ENCODE results near the gene USP34.
"Not testable (repeated sequence)": the region's sequence is repeated elsewhere in the genome, so short reads cannot be mapped to it uniquely, and the experiment has no call there.

Gene USP34

DNA sequence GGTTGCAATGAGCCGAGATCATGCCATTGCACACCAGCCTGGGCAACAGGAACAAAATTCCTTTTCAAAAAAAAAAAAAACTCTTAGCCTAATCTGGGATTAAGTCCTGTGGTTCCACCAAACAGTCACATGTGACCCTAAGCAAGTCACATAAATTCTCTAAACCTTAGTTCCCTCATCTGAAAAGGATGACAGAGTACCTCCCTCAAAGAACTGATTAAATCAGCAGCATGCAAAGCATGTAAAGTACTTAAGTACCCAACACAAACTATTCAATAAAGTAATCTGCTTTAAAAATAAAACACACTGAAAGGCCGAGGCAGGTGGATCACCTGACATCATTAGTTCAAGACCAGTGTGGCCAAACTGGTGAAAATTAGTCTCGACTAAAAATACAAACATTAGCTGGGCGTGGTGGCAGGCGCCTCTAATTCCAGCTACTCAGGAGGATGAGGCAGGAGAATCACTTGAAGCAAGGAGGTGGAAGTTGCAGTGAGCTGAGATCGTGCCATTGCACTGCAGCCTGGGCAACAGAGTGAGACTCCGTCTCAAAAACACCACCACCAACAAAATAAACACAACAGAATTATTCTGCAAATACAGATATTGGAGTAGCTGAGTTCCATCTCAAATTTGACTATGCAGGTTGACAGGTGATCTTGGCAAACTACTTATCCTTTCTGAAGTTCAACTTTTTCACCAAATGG lies 7.0 kb downstream of the USP34 start:
- no peak for DNase-seq (ENCODE audit: low spot score)

DNA sequence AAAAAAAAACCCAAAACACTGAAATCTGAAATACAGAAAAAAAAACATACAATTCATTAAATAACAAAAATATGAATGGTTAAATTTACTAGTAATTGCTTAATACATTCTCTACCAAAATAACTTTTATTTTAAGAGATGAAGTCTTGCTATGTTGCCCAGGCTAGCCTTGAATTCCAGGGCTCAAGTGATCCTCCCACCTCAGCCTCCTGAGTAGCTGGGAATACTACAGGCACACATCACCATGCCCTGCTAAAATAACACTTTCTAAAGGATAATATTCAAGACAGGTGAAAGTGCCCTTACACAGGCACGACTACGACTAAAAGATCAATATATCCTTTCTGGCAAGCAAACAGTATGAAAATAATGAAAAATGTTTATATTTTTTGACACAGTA lies 9.5 kb downstream of the USP34 start:
- no peak for DNase-seq (ENCODE audit: low spot score)

DNA sequence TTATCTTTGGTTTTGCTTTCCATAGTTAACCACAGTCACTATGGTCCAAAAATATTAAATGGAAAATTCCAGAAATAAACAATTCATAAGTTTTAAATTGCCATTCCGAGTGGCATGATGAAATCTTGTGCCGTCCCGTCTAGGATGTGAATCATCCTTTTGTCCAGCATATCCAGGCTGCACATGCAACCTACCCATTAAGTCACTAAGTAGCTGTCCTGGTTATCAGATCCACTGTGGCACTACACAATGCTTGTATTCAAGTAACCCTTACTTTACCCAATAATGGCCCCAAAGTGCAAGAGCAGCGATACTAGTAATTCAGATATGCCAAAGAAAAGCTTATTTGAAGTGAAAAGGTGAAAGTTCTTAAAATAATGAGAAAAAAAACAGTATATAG lies 10.7 kb downstream of the USP34 start:
- no peak for DNase-seq (ENCODE audit: low spot score)

DNA sequence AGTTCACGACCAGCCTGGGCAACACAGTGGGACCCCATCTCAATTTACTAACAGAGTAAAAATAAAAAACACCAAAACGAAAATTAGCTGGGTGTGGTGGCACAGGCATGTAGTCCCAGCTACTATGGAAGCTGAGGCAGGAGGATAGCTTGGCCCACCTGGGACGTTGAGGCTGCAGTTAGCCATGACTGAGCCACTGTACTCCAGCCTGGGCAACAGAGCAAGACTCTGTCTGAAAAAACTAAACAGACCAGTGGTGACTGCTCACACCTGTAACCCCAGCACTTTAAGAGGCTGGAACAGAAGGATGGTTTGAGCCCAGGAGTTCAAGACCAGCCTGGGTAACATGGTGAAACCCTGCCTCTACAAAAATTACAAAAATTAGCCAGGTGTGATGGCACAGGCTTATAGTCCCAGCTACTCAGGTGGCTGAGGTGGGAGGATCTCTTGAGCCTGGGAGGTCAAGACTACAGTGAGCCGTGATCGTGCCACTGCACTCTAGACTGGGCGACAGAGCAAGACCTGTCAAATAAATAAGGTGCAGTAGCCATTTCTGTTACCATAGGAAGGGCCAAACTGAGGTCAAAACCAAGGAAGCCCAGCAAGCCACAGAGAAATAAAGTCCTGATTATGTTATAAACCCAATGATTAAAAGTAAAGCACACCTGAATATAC lies 14.0 kb downstream of the USP34 start:
- DNase-seq (ENCODE audit: low spot score) = no peak

DNA sequence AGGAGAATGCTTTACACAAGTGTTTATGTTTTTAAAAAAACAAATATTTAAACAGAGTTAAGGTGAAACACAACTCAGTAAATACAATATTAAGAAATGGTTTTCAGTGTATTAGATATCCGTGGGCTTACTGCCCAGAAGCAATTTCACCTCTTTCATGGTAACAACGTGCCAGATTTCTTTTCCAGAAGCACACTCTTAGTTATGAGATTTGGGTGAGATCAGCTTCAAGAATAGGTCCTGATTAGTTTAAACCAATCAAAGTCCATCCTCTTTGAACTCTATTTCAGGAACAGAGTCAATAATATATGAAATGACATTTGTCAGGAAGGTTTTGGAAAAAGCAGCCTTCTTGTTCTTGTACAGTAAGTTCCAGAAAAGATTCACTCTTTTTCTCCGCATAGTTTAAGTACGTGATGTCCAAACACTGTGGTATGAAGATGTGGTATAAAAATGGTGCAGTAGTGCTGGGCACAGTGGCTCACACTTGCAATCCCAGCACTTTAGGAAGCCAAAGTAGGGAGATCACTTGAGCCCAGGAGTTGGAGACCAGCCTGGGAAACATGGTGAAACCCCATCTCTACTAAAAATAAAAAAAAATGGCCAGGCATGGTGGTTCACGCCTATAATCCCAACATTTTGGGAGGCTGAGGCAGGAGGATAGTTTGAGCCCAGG lies 14.7 kb downstream of the USP34 start:
- no peak for DNase-seq (ENCODE audit: low spot score)

DNA sequence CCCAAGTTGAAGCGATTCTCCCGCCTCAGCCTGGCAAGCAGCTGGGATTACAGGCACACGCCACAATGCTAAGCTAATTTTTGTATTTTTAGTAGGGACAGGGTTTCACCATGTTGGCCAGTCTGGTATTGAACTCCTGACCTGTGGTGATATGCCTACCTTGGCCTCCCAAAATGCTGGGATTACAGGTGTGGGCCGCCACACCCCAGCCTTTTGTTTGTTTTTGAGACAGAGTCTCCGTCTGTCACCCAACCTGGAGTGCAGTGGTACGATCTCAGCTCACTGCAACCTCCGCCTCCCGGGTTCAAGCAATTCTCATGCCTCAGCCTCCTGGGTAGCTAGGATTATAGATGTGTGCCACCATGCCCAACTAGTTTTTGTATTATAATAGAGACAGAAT lies 15.9 kb downstream of the USP34 start:
- DNase-seq (ENCODE audit: low spot score) = not testable (repeated sequence)

DNA sequence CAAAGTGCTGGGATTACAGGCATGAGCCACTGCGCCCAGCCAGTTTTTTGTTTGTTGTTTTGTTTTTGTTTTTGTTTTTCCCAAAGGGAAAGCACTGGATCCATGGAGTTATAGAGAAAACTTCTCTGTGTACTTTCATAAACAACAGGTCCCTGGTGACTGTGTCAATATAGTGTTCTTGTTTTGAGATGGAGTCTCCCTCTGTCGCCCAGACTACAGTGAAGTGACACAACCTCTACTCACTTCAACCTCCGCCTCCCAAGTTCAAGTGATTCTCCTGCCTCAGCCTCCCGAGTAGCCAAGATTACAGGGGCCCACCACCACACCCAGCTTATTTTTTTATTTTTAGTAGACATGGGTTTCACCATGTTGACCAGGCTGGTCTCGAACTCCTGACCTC lies 16.5 kb downstream of the USP34 start:
- DNase-seq (ENCODE audit: low spot score) = no peak

DNA sequence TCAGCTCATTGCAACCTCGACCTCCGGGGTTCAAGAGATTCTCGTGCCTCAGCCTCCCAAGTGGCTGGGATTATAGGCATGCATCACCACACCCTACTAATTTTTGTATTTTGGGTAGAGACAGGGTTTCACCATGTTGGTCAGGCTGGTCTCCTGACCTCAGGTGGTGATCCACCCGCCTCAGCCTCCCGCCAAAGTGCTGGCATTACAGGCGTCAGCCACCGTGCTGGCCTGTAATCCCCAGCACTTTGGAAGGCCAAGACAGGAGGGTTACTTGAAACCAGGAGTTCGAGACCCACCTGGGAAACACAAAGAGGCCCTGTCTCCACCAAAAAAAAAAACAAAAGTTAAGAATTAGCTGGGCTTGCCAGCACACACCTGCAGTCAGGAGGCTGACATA lies 18.5 kb downstream of the USP34 start:
- no peak for DNase-seq (ENCODE audit: low spot score)

DNA sequence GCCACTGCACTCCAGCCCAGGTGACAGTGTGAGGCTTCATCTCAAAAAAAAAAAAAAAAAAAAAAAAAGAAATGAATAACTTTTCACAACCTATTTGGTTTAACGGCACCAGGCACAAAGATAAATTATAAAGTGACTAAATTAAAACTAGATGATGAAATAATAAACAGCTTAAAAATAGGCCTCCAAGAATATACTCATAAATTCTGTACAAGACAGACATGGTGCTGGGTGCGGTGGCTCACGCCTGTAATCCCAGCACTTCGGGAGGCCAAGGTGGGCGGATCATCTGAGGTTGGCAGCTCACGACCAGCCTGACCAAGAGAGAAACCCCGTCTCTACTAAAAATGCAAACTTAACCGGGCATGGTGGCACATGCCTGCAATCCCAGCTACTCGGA lies 19.7 kb downstream of the USP34 start:
- no peak for DNase-seq (ENCODE audit: low spot score)

DNA sequence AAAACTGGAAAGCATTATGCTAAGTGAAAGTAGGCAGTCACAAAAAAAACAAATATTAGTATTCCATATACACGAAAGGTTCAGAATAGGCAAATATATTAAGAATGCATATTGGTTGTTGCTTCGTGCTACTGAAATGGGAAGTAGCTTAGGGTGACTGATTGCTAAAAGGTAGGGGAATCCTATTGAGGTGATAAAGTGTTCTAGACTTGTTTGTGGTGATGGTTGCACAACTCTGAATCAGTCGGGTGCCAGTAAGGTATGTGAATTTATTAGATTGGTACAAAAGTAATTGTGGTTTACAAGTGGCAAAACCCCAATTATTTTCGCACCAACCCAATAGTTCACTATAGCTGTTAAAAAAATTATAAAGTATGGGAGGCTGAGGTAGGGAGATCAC lies 20.7 kb downstream of the USP34 start:
- DNase-seq (ENCODE audit: low spot score) = no peak

DNA sequence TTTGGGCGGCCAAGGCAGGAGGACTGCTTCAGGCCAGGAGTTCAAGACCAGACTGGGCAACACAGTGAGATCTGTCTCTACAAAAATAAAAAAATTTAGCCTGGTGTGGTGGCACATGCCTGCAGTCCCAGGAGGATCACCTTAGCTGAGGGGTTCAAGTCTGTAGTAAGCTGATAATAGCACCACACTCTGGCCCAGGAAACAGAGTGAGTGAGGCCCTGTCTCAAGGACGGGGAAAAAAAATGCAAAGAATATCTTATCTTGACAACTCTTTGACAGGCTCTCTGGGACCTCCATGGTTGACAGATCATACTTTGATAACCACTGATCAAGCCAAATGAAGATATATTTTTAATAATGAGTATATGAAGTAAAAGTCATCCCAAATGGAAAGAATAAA lies 22.7 kb downstream of the USP34 start:
- no peak for DNase-seq (ENCODE audit: low spot score)

DNA sequence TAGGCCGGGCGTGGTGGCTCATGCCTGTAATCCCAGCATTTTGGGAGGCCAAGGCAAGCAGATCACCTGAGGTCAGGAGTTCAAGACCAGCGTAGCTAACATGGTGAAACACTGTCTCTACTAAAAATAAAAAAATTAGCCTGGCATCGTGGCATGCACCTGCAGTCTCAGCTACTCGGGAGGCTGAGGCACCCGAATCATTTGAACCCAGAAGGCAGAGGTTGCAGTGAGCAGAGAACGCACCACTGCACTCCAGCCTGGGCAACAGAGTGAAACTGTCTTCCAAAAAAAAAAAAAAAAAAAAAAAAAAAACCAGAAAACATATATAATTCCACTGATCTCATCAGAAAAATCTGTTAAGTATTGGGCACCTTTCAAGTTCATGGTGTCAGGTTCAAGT lies 23.9 kb downstream of the USP34 start:
- DNase-seq (ENCODE audit: low spot score) = not testable (repeated sequence)

DNA sequence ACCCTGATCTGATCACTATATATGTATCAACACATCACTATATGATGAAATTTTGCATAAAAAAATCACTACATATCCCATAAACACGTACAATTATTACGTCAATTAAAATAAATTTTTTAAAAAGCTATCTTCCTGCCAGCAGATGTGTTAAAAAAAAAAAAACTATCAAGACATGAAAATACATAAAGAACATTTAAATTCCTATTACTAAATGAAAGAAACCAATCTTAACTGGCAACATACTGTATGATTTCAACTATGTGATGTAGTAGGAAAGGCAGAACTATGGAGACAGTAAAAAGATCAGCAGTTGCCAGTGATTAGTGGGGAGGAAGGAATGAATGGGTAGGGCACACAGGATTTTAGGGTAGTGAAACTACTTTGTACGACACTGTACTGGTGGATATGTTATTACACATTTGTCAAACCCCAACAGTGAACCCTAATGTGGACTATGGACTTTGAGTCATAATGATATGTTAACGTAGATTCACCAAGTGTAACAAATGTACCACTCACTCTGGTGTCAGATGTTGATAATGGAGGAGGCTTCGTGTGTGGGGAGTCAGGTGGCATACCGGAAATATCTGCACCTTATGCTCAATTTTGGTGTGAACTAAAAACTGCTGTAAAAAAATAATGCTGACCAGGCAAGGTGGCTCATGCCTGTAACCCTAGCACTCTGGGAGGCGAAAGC lies 27.4 kb downstream of the USP34 start:
- DNase-seq (ENCODE audit: low spot score) = no peak

DNA sequence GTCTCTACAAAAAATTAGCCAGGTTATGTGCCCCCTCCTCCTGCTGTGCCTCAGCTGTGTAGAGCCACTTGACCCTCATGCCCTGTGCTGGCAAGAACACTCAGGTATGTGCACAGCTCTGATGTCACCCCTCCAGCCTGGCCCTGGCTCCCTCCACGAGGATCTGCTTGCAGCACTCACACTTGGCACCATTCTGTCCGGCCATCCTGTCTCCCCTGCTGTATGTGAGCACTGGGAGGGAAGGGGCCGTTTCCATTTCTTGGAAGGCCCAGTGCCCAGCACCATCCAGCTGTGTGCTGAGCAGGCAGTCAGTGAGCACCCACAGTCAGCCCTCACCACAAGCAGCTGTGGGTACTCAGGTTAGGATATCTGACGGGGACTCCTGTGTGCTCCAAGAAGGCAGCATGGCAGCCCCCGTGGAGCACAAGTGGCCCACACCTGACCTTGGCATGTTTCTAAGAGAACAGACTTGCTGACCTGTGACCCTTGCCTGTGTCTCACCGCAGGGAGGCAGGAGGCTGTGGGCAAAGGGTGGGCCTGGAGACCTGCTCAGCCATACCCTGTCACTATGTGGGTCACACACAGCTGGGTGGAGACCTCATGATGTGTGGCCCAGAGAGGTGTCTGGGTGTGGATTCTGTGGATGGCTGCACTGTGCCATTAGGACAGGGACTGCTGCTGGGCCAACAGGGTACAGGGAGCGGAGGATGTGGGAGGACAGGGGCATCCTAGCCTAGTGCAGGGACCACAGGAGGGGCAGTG lies 31.5 kb downstream of the USP34 start:
- DNase-seq (ENCODE audit: low spot score) = no peak

DNA sequence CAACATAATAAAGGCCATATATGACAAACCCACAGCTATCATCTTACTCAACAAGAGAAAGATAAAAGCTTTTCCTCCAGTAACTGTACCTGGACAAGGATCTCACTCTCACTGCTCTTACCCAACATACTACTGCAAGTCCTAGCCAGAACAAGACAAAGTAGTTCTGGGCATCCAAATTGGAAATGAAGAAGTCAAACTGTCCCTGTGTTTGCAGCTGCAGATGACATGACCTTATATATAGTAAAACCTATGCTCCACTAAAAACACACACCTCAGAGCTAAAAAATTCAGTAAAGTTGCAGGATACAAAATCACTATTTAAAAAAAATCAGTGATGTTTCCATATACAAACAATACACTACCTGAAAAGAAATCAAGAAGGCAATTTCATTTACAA lies 32.2 kb downstream of the USP34 start:
- DNase-seq (ENCODE audit: low spot score) = no peak

DNA sequence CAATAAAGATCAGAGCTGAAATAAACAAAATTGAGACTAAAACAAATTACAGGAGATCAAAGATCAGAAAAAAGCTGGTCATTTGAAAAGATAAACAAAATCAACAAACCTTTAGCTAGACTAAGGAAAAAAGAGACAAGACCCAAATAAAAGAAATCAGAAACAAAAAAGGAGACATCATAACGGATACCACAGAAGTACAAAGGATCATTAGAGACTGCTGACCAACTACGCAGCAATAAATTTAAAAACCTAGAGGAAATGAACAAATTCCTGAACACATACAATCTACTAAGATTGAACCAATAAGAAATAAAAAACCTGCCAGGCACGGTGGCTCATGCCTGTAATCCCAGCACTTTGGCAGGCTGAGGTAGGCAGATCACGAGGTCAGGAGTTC lies 33.7 kb downstream of the USP34 start:
- no peak for DNase-seq (ENCODE audit: low spot score)

DNA sequence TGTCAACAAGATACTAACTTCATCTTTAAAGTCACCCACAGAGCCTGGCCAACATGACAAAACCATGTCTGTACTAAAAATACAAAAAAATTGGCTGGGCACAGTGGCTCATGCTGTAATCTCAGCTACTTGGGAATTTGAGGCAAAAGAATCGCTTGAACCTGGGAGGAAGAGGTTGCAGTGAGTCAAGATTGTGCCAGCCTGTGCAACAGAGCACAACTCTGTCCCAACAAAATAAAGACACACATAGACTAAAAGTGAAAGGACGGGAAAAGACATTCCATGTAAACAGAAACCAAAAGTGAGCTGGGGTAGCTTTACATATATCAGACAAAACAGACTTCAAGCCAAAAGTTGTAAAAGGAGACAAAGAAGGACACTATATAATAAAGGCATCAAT lies 34.8 kb downstream of the USP34 start:
- DNase-seq (ENCODE audit: low spot score) = no peak

DNA sequence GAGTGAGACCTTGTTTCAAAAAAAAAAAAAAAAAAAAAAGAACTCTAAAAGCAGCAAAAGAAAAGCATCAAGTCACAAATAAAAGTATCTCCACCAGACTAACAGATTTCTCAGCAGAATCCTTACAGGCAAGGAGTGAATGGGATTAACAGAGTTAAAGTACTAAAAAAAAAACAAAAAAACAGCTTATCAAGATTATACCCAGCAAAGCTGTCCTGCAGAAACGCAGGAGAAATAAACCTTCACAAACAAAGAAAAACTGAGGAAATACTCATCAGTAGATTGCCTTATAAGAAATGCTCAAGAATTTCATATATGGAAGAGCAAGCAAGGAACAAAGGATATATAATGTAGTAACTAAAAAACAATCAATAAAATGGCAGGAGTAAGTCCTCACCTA lies 35.6 kb downstream of the USP34 start:
- no peak for DNase-seq (ENCODE audit: low spot score)

DNA sequence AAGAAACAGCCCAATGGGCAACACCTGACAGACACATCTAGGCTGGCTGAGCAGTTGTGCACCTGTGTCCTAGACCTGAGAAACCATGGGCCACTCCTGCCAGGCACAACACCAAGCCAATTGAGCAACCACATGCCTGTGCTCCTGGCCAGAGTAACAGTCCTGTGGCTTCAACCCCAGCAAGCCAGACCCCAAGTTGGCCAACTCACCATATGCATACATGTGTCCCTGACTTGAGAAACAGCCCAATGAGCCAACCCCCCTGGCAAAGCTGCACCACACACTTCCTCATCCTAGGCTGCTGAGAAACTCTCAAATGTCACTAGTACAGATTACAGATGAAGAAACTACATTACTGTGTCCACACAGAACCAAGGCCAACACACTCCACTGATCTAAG lies 36.6 kb downstream of the USP34 start:
- no peak for DNase-seq (ENCODE audit: low spot score)

DNA sequence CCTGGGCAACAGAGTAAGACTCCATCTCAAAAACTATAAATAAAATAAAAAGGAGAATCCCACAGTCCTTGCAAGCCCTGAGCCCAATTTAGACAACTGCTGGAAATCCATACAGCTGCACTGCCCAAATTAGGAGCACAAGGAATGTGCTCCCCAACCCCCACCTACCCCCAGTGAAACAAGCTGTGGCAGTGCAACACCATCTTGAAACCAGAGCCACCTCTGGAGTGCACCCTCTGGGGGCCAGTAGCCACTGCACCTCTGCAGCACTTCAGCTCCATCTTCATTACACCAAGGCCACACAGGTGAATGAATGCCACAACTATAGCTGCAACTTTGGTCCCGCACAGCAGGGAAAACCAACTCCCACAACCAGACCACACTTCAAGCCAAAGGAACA lies 37.3 kb downstream of the USP34 start:
- no peak for DNase-seq (ENCODE audit: low spot score)

DNA sequence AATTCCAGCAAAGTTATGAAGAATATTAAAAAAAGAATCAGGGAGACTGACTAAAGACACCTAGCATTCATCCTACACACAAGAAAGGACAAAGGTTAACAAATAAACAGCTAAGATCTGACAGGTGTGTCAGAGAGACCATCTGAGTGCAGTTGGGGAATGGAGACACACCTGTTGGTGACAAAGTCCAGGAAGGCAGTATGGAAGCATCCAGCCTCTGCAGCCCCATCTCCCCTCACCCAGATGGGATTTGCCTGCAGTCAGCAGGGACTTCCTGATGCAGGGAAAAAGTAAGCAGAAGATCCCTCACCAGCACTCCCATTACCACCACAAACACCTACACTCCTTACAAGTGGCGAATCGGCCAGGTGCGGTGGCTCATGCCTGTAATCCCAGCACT lies 37.9 kb downstream of the USP34 start:
- DNase-seq (ENCODE audit: low spot score) = no peak

DNA sequence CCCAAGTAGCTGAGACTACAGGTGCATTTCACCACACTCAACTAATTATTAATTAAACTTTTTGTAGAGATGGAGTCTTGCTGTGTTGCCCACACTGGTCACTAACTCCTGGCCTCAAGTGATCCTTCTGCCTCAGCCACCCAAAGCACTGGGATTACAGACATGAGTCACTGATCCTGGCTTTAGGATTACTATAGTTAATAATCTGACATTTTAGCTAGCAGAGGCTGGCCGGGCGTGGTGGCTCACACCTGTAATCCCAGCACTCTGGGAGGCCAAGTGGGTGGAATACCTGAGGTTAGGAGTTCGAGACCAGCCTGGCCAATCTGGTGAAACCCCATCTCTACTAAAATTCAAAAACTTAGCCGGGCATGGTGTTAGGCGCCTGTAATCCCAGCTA lies 39.5 kb downstream of the USP34 start:
- no peak for DNase-seq (ENCODE audit: low spot score)
